Bone marrow (tissue), 2 donors: ENCODE results near the gene BCR.

ENCODE experiments used
- DNase-seq, 2 donors: peaks; one replicate each; lab custom pipeline; 2025; lab: John Stamatoyannopoulos, UW

BCR gene

DNA sequence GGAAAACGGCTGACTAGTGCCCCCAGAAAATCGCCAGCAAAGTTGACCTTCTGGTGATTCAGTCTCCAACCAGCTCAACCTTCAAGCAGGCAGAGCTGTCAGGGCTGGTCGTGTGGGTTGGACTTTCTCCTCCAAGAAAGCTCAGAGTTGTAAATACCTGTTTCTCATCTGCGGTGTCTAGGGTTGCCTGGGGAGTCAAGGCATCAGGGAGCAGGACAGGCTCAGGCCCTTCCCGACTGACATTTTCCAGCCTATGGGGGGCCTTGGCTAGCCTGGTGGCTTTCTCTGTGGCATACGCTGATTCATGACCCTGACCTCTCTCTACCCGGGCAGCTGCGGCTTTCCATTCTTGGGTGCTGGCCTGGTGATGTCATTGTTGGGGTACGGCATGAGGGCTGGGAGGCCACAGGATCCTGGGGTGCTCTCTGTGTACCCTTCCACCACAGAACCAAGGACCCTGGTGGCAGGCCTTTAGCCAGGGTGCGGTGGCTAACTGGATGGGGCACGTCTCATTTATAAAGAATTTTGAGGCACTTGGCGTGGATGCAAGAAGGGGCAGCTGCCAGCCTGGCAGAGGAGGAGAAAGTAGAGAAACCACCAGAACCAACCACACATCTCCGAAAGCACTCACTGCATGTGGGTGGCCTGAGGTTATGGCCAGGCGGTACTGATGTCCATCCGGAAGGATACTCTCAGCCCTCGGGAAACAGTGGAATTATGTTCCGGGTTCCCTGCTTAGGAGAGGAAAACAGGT is 64.9 kb downstream of the BCR start:
- DNase-seq: peak in 1 of 2 donors; percentile 31

DNA sequence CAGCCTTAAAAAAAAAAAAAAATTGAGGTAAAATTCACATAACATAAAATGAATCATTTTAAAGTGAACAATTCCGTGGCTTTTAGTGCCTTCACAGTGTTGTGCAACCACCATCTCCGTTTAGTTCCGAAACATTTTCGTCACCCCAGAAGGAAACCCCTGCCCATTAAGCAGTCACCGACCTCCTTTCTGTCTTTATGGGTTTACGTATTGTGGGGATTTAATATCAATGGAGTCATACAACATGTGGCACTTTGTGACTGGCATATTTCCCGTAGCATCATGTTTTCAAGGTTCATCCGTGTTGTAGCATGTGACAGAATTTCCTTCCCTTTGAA is 65.5 kb downstream of the BCR start:
- DNase-seq: no peak

DNA sequence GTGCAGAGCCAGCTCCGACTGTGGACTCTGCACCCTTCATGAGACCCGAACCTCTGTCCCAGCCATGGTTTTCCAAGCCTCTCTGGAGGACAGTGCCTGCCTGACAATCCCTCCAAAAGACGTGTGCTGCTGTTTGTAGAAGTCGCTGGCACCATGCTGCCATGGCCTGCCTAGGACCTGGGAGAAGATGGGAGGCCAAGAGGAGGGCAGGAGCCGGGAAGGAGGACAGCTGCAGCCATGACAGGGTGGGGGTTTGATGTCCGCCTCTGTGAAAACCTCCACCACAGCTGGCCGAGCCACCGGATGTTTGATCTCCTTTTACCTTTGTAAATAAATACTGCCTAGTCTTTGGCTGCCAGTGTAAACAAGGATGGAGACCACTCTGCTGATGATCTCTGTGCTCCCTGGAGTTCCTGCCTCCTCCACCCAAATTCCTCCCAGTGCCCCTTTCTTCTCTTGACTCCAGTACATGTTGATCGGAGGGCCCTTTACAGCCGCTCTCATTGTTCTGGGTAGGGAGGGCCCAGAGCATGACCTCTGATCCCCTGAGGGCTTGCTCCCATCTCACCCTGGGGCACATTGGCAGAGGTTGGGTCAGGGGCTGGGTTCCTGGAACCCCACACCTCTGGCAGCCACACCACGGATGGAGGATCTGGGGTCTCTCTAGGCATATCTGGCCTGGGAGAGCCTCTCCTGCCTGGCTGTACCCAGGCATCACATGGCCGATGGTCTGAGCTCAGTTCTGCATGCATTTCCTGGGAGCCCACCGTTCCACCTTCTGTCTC is 66.9 kb downstream of the BCR start:
- DNase-seq: no peak

DNA sequence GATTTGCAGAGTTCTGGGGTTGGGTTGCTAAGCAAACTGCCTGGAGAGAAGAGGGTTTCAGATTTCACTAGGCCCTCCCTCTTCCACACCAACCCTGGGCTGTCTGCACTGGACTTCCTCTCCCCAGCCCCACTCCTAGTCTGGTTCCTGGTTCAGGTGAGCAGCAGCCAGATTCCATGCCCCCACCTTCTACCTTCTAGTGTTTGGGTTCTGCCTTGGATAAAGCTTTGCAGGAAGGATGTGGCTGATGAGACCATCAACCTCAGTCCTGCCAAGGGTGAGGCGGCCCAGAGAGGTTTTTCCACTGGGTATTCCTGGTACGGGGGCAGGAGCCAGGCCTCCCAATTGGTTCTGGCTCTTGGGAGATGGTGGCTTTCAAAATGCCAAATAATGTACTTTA is 68.3 kb downstream of the BCR start:
- no peak for DNase-seq

DNA sequence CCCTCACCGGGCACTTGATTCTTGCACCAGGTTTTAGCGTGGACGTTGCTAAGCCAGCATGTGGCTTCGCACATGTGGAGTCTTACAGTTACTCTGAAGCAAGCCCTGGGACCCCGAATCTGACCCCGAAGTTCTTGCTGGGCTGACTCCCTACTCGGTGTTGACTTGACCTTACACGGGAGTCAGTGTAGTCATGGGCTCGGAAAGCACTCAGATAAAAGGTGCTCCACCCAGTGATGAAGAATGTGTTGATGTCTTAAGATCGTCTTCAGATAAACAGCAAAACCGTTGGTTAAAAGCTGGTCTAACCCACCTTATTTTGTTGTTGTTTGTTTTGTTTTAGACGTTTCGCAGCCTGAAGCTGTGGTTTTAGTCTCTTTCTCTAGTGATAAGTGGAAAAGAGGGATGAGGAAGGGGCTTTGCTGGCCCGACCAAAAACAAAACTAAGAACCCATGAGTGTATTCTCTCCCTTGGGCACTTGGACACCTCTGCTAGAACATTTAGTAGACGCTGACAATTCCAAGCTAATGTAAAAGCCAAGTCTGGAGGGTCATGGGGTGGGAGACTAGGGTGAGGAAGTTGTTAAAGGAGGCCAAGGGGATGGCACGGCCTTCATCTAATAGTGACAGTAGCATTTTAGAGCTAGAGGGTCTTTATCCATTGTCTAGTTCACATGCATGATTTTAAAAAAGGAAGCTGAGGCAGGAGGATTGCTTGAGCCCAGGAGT is 69.9 kb downstream of the BCR start:
- DNase-seq: no peak

DNA sequence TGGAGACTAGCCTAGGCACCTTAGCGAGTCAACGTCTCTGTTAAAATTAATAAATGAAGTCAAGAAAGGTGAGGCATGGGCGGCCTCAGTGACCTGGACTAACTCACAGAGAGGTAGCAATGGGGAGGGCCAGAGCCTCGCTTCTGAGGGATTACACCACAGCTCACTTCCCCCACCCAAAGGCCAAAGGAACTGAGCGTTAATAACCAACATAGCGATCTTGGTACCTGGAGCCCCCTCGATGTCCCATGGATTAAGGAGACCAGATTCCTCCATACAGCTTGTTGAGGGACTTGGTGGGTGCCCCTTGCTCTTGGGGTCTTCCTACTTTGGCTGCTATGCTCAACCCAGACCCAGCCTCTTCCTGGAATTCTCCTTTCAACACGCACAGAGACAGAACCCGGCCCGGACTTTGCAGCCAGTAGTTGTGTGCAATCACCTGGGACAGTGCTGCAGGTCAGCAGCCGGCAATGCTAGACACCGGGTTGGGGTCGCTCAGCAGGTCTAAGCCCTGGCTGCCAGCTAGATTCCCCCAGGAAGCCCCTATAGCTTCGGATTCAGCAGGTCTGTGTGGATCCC is 70.6 kb downstream of the BCR start:
- no peak for DNase-seq

DNA sequence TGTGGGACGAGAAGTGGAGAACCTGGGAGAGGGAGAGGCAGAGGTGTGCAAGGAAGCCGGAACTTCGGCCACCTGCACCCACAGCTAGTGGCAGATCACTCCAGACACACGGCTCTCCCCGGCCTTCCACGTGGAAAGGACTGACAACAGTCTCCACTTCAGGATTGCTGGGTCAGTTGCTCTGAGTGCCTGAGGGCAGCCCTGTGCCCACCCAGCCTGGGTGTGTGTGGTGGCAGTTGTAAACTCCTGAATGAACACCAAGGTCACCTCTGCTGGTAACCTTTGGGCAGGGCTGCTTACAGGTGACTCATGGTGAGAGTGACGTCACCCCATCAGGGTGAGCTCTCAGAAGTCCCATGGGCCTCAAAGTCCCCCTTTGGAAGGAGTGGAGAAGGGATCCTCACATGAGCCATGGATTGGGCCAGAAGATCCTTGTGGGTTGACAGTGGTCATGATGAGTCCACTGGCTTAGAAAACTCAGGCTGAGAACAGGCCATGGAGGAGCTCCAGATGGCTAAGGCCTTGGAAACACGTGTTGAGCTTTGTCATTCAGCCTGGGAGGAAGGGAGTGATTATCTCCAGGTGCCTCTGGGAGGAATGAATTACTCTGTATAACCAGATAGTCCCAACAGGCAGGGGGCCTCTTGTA is 71.3 kb downstream of the BCR start:
- DNase-seq: no peak

DNA sequence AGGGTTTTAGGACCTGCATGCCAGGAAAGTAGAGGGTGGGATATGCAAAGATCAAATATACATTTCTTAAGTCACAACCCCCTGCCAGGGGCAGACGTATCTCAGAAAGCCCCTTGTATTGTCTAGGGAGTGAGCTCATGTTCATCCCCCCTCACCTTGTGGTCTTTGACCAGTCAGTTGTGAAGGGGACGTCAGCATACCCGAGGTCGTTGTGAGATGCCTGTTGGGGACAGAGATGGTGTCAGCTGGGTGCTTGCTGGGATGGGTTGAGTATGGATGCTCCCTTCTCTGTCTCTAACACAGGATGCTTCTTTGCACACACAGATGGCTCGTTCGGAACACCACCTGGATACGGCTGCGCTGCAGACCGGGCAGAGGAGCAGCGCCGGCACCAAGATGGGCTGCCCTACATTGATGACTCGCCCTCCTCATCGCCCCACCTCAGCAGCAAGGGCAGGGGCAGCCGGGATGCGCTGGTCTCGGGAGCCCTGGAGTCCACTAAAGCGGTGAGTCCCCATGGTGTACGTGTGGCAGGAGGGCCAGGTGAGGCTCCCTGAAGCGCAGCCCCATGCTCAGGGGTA is 73.3 kb downstream of the BCR start:
- no peak for DNase-seq

DNA sequence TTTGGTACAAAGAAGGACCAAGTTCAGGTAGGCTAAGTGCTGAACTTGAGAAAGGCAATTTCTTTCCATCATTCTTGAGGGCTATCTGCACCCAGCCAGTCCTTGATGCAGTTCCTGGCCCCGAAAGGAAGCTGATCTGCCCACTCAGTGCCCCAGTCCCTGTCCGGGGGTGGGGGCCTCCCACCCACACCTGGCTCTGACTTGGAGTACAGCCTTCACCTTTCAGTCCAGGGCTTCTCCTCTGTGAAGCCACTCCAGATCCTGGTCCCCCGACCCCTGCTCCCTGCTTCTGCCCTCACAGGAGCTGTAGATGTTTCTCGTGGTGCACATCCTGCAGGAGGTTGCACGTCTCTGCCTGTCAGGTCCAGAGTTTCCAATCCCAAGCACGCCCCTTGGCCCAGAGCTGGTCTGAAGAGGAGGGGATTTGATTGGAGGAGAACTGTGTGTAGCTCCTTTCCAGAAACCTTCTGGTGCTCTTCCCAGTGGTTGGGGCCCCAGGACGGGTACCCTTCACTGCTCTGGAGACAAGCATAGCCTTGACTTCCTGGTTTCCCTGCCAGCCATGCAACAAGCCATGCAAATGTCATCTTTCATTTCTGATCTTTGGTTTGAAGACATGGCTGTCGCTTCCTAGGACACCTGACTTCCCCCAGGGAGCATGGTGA is 75.3 kb downstream of the BCR start:
- DNase-seq: no peak

DNA sequence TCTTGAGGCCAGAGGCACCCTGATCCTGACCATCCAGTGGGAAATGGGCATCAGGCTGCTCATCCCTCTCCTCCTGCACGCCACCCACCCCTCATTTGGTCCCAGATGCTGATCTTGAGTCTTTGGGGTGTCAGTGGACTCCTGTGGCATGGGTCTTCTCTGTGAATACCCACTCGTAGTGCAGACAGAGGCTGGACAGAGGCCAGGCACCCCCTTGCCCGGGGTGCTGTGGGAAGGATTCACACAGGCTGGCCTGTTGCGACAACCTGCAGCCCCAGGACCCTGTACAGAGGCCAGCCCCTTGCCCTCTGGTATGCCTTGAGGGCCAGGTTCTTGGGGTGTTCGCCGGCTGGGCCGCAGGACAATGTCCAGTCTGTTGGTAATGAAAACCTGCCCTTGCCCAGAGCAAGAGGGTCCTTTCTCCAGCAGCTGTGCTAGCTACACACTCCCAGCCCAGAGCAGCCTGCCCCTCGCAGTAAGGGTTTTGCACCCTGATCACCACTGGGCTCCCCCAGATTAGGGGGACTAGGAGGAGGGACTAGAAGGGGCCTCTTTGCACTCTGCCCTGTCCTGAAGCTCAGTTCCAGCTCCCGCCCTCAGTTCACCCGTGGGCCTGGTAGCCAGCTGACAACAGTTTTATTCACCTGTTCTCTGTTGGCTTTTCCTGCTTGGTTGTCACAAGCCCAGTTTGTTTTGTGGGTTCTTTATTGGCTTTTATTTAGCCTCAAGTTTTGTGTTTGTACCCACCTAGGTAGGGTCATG is 76.0 kb downstream of the BCR start:
- DNase-seq: no peak

DNA sequence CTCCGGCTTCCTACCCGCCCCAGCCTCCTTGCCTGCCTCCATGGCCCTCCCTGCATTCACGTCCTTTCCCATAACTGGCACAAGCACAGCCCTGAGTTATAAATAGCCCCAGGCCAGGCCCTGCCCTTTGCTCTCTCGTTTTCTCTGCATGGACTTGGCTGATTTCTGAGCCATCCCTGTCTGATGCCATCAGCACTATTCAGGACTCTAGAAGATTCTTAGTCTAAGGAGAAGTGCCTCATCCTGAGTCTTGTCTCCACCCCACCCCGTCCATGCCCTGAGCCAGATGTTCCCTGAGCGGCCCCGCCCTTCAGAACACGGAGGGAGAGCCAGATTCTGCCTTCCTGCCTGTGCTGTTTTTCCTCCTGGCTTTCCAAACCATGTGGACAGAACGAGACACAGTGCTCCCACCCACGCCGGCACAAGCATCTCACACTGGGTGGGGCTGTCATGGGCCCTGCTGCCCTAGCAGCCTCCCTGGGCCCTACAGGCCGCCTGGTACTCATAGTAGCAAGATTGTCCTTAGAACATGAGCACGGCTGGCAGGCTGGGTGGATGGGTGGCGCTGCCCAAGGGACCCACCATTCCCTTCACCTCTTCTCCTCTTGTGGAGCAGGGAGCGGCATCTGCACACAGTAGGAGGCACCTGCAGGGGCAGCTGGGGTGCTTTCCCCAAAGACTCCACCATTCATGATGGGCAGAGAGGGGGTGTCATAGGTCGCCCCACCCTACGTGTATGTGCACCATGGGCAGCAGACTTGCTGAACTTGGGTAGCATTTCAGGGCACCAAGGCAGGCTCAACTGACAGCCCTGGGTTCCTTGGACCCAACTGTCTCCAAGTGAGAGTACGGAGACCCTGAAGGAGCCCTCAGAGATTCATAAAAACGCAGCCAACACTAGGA is 76.9 kb downstream of the BCR start:
- DNase-seq: no peak

DNA sequence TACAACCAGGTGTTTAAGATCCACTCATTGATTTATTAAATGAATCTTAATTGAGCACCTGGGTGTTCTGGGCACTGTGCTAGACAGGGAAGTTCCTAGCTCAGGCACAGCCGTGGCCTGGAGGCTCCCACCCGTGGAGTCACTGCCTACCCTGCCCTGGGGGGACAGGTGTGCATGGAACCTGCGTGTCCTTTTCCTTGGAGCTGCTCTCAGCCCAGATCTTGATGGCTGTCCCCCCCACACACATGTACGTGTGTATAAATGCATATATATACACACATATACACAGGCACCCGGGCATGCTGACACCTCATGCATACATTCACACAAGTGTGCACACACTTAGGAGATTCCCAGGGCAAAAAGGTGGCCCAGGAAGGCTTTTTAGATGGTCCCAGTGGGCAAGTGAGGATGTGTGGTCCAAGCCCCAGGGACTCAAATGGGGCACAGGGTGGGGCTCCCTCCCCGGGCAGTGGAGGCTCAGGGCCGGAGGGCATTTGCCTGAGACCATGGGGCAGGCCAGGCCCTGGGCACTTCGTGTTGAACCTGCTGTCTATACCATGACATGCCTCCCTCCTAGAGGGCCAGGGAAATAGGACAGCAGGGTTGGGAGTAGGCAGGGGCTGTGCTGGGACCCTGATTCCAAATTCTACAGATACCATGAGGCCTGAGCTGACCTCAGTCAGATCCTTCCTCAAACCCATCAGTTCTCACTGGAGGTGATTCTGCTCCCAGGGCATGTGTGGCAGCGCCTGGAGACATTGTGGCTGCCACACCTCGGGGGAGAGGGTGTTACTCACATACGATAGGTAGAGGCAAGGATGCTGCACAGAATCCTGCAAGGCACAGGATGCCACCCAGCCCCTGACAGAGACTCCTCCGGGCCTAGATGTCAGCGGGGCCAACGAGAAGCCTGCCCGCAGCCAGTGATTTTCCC is 77.8 kb downstream of the BCR start:
- DNase-seq: no peak

DNA sequence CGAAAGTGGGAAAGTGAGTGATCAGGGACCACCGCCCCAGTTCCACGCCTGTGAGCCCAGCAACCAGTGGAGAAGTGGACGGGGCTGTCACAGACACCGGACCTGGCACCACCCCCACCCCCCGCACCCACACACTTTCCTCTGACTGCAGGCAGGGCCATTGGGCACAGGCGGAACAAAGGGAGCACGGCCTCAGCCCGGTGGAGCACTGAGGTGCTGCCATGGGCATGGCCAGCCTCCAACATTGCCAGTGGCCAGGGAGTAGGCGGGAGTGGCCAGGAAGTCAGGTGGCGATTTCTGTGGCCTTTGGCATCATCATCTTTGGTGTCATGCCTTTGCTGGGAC is 78.5 kb downstream of the BCR start:
- DNase-seq: no peak

DNA sequence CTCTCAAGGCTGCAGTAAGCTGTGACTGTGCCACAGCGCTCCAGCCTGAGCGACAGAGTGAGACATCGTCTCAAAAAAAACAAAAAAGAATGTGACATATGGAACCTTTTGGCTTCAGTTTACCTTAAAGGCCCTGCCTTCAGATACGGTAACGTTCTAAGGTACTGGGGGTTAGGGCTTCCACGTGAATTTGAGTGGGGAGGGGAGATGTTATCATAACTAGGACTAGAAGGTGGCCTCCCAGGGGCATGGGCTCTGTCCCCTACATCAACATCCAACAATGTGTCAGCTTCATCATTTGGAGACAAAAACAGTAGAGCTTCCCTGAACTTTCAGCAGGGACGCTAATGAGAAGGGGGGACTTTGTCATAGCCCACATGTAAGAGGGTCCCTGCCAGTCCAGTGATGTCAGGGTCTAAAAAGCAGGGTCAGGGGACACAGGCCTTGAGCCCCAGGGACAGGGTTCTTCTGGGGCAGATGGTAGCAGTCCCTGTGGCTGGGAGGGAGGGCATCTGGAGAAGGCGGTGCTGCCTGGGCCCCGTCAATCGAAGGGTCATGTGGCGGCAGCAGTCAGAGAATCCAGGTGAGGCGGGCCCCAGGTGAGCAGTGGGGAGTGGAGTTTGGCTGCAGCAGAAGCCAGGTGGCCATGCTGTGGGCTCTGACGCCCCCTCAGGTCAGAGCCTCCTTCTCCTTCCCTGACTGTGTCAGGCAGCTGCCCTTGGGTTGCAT is 79.8 kb downstream of the BCR start:
- DNase-seq: no peak

DNA sequence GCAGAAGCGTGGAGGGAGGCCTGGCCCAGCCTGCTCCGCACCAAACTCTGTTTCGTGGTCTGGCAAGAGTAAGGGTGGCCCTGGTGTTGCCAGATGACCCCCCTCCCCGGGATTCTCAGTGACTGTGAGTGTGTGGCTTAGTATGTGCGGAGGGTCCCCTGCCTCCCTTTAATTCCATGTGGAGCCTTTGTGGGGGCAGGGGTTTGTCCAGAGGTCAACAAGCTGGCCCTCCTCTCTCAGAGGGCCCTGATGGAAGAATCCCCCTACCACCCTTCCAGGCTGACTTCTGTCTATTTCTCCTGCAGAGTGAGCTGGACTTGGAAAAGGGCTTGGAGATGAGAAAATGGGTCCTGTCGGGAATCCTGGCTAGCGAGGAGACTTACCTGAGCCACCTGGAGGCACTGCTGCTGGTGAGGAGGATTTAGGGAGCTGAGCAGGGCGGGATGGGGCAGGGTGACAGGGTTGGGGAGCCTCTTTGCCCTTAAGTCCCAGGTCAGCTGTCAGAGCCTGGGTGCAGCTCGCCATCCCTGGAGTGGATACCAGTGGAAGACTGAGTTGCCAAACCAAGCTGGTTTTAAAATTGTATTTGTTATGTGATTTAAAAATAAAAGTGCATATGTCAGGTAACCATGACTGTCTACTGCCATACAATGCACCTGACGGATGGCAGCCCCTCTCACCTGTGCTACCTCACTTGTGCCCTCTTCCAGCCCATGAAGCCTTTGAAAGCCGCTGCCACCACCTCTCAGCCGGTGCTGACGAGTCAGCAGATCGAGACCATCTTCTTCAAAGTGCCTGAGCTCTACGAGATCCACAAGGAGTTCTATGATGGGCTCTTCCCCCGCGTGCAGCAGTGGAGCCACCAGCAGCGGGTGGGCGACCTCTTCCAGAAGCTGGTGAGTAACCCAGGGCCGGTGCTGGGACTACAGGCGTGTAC is 80.6 kb downstream of the BCR start:
- DNase-seq: no peak

DNA sequence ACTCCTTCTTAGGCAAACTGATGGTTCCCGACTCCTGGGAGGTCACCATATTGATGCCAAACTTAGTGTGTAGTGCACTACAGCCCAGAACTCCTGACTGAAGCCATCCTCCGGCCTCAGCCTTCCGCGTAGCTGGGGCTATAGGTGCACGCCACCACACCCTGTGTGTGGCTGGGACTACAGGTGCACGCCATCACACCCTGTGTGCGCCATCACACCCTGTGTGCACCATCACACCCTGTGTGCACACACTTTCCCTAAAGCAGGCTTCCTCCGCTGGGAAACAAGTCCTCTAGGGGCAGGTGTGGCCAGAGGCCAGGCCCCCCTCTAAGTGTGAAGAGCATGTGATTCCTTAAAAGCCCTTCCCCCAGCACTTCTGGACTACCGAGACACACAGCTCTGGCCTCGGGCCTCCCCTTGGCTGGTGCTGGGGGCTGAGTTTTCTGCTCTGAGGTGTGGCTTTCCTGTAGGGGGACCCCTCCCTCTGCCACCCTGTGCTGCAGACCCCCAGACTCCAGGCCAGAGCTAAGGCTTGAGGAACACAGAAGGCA is 81.7 kb downstream of the BCR start:
- DNase-seq: no peak
